Effector CD4-positive, alpha-beta T cell (primary cell): ENCODE measurements around the gene SMIM43.
"Not testable (repeated sequence)": the region's sequence is repeated elsewhere in the genome, so short reads cannot be mapped to it uniquely, and the experiment has no call there.

Experiments
- DNase-seq: peaks from one replicate; pipeline ENCODE4 v3.0.0-alpha.2; 2020

SMIM43 gene

GRCh38 chr4:121778991-121779628 is 14.1 kb upstream of the SMIM43 start:
- DNase-seq, result no peak

GRCh38 chr4:121777625-121778024 is 12.7 kb upstream of the SMIM43 start:
- DNase-seq, result no peak

- no peak for DNase-seq
Observed at GRCh38 chr4:121776610-121777401, 11.8 kb upstream of the SMIM43 start.

GRCh38 chr4:121773883-121774282 is 8.9 kb upstream of the SMIM43 start:
- DNase-seq, result no peak

- DNase-seq, result no peak
Observed at GRCh38 chr4:121771869-121772268, 6.9 kb upstream of the SMIM43 start.

GRCh38 chr4:121769341-121769740 is 4.4 kb upstream of the SMIM43 start:
- DNase-seq, result no peak

GRCh38 chr4:121767166-121767565 is 2.2 kb upstream of the SMIM43 start:
- no peak for DNase-seq

GRCh38 chr4:121765971-121766538 is 1.1 kb upstream of the SMIM43 start:
- DNase-seq, result no peak

GRCh38 chr4:121765368-121765705 is 373 bp upstream of the SMIM43 start:
- DNase-seq, result no peak

- no peak for DNase-seq
Observed at GRCh38 chr4:121764303-121764701, 662 bp downstream of the SMIM43 start.

GRCh38 chr4:121760205-121760604 is 4.8 kb downstream of the SMIM43 start:
- no peak for DNase-seq

GRCh38 chr4:121758925-121759568 is 5.9 kb downstream of the SMIM43 start:
- no peak for DNase-seq

- DNase-seq, result not testable (repeated sequence)
Observed at GRCh38 chr4:121752142-121752541, 12.8 kb downstream of the SMIM43 start.

GRCh38 chr4:121749225-121749624 is 15.7 kb downstream of the SMIM43 start:
- DNase-seq, result no peak

GRCh38 chr4:121742794-121743193 is 22.2 kb downstream of the SMIM43 start:
- no peak for DNase-seq

- DNase-seq, result no peak
Observed at GRCh38 chr4:121741751-121742150, 23.2 kb downstream of the SMIM43 start.

- DNase-seq, result no peak
Observed at GRCh38 chr4:121740796-121741409, 24.1 kb downstream of the SMIM43 start.

- DNase-seq, result no peak
Observed at GRCh38 chr4:121739575-121739974, 25.4 kb downstream of the SMIM43 start.

GRCh38 chr4:121738780-121739535 is 26.0 kb downstream of the SMIM43 start:
- no peak for DNase-seq

- DNase-seq, result no peak
Observed at GRCh38 chr4:121737846-121738554, 27.0 kb downstream of the SMIM43 start.

GRCh38 chr4:121736735-121737351 is 28.1 kb downstream of the SMIM43 start:
- no peak for DNase-seq
